Smooth muscle cell of bladder (primary cell): Measurements from ENCODE around the gene TBATA. TPM values are rescaled to one million over a fixed set of nuclear protein-coding genes. Genes with fewer than 3 reads are reported as not detected.

Source experiments
- total RNA-seq: library from RNA; depleted of rRNA; stranded (reverse); fragments of >200 nt; gene quantifications from 2 replicates; pipeline ENCODE4 v1.2.3, GENCODE V29; 2014

TBATA gene
- total RNA-seq = not detected in 2 replicates

GRCh38 chr10:70785190-70785589 lies at the start of gene TBATA:
Gene TBATA (minus strand): TSS chr10:70785377. CDS start chr10:70783379, 1,998 bp downstream.

GRCh38 chr10:70815504-70816219 lies 30.5 kb upstream of the TBATA start, which contains the start of gene SGPL1:
Gene SGPL1 (plus strand): TSS chr10:70815948. CDS start chr10:70816854, 906 bp downstream.

Other genes starting within 250 kb of the TBATA start
- gene PRF1, start 182.6 kb downstream of the TBATA start, total RNA-seq = under 0.01 TPM in 1 of 2 replicates, not detected in the other
- gene ADAMTS14, start 112.9 kb downstream of the TBATA start, total RNA-seq = 5.5 and 10.6 TPM in 2 replicates
- gene SGPL1, start 30.6 kb upstream of the TBATA start, total RNA-seq = 31.2 and 38.4 TPM in 2 replicates
- gene PCBD1, start 103.2 kb upstream of the TBATA start, total RNA-seq = 25.2 and 39.4 TPM in 2 replicates